Coronary artery (tissue), 2 donors: ENCODE measurements around the gene AMIGO2.

Source experiments
- DNase-seq: peaks from one replicate; pipeline ENCODE4 v3.0.0-alpha.2; 2017; ENCODE audit warnings: low spot score
- H3K27ac ChIP-seq, 2 donors: fragments of 200-600 bp; sonication (generic); one replicate each; pipeline ENCODE4 v1.5.1; 2016 to 2019
- H3K4me3 ChIP-seq: fragments of 200-600 bp; sonication (generic); 2 replicates; pipeline ENCODE4 v1.5.1; 2016; ENCODE audit warnings: mild to moderate bottlenecking, moderate library complexity
- CTCF ChIP-seq: fragments of 200-600 bp; sonication (generic); IDR thresholded peaks from one replicate; pipeline ENCODE4 v1.5.1; 2019; ENCODE audit warnings: antibody characterized with exemption

AMIGO2 gene

GRCh38 chr12:47114481-47114892 is 34.7 kb upstream of the AMIGO2 start:
- no peak for TF ChIP-seq CTCF
- Histone ChIP-seq H3K27ac (no peak overlapping the region), H3K4me3 (no peak overlapping the region)
- DNase-seq, result no peak

- no peak for TF ChIP-seq CTCF
- Histone ChIP-seq H3K27ac (no peak overlapping the region), H3K4me3 (no peak overlapping the region)
- no peak for DNase-seq
Measured at GRCh38 chr12:47112679-47113078, 32.9 kb upstream of the AMIGO2 start.

- TF ChIP-seq CTCF, result no peak
- Histone ChIP-seq H3K27ac (no peak overlapping the region), H3K4me3 (no peak overlapping the region)
- no peak for DNase-seq
Measured at GRCh38 chr12:47111854-47112253, 32.1 kb upstream of the AMIGO2 start.

- H3K27ac ChIP-seq, result no peak overlapping the region
- no peak for TF ChIP-seq CTCF
- DNase-seq, result no peak
- H3K4me3 ChIP-seq, result no peak overlapping the region
Measured at GRCh38 chr12:47111392-47111778, 31.6 kb upstream of the AMIGO2 start.

- no peak overlapping the region for H3K27ac ChIP-seq
- no peak overlapping the region for H3K4me3 ChIP-seq
- DNase-seq, result no peak
- TF ChIP-seq CTCF, result no peak
Measured at GRCh38 chr12:47110718-47111391, 31.1 kb upstream of the AMIGO2 start.

GRCh38 chr12:47110011-47110541 is 30.3 kb upstream of the AMIGO2 start:
- no peak for DNase-seq
- TF ChIP-seq CTCF, result no peak
- H3K27ac ChIP-seq, result no peak overlapping the region

GRCh38 chr12:47107926-47108325 is 28.2 kb upstream of the AMIGO2 start:
- no peak for TF ChIP-seq CTCF
- H3K4me3 ChIP-seq, result no peak overlapping the region
- H3K27ac ChIP-seq, result no peak overlapping the region
- no peak for DNase-seq

More at GRCh38 chr12:47110011-47110541, 30.3 kb upstream of the AMIGO2 start:
- no peak overlapping the region for H3K4me3 ChIP-seq
